Colonic mucosa (tissue), 4 donors: Measurements from ENCODE around the gene HTR3E. TPM values are rescaled to one million over a fixed set of nuclear protein-coding genes. Genes with fewer than 3 reads are reported as not detected.

Source experiments
- DNase-seq: peaks from one replicate; pipeline ENCODE4 v3.0.0-alpha.2; 2020
- H3K27ac ChIP-seq: fragments of 200-600 bp; one replicate; pipeline ENCODE4 v1.8.0; 2021
- H3K27me3 ChIP-seq: fragments of 200-600 bp; one replicate; pipeline ENCODE4 v1.8.0; 2021
- H3K36me3 ChIP-seq: fragments of 200-600 bp; one replicate; pipeline ENCODE4 v1.8.0; 2021
- H3K4me1 ChIP-seq: fragments of 200-600 bp; one replicate; pipeline ENCODE4 v1.8.0; 2021; ENCODE audit warnings: mild to moderate bottlenecking
- H3K4me3 ChIP-seq: fragments of 200-600 bp; one replicate; pipeline ENCODE4 v1.8.0; 2021
- H3K9ac ChIP-seq, 2 donors: one replicate each; pipeline ENCODE4 v1.7.0; 2013; ENCODE audit warnings: control low read depth in 2 of 2, low read depth in 2 of 2, low read length in 2 of 2
- H3K9me3 ChIP-seq: fragments of 200-600 bp; one replicate; pipeline ENCODE4 v1.8.0; 2021
- CTCF ChIP-seq: fragments of 200-600 bp; IDR thresholded peaks from one replicate; pipeline ENCODE4 v1.8.0; 2022; ENCODE audit warnings: antibody characterized with exemption, mild to moderate bottlenecking
- intact Hi-C: fragments of 100-400 bp; cut with DNase I; formaldehyde crosslinking; loops from one replicate; pipeline ENCODE4 v1.14.1; 2022
- total RNA-seq, 2 donors: library from RNA; stranded (reverse); fragmentation: NEBNext Ultra II Directional in 1 of 2; extraction: Animal tissue kit (Norgen Biotek cat#: 25700) in 1 of 2; gene quantifications; one replicate each; pipeline ENCODE4 v1.2.1, GENCODE V29; 2021
- donor health status: healthy.
- donor health status: DM: no; HTN: no; CAD: no.
- donor health status: DM: no; HTN: no; CAD: no.

HTR3E gene
- total RNA-seq, 2 donors from 2014 or later: 0.13 to 0.52 TPM

- Histone ChIP-seq H3K9me3 (no peaks in the 10 kb centered on the region), H3K4me3 (no peak overlapping the region), H3K36me3 (no peaks in the 10 kb centered on the region), H3K27me3 (no peaks in the 10 kb centered on the region), H3K4me1 (no peaks in the 10 kb centered on the region), H3K9ac (no peak overlapping the region), H3K27ac (no peak overlapping the region)
- DNase-seq: no peak
- intact Hi-C loops: no loop called here
- TF ChIP-seq CTCF: no peak
Measured at GRCh38 chr3:184075901-184076300, 21.0 kb upstream of the HTR3E start.

- intact Hi-C loops: no loop called here
- no peak overlapping the region for H3K9ac ChIP-seq
- no peak for TF ChIP-seq CTCF
- no peak for DNase-seq
- no peak overlapping the region for H3K4me3 ChIP-seq
- no peaks in the 10 kb centered on the region for H3K36me3 ChIP-seq
- no peak overlapping the region for H3K27ac ChIP-seq
- H3K9me3 ChIP-seq: no peaks in the 10 kb centered on the region
- H3K4me1 ChIP-seq: no peaks in the 10 kb centered on the region
- H3K27me3 ChIP-seq: no peaks in the 10 kb centered on the region
Measured at GRCh38 chr3:184077881-184078280, 19.0 kb upstream of the HTR3E start.

GRCh38 chr3:184078851-184079250 is 18.0 kb upstream of the HTR3E start:
- H3K36me3 ChIP-seq: no peaks in the 10 kb centered on the region
- intact Hi-C loops: no loop called here
- DNase-seq: no peak
- no peak overlapping the region for H3K4me3 ChIP-seq
- H3K9me3 ChIP-seq: no peaks in the 10 kb centered on the region
- no peaks in the 10 kb centered on the region for H3K27me3 ChIP-seq
- no peak for TF ChIP-seq CTCF
- no peak overlapping the region for H3K27ac ChIP-seq
- H3K4me1 ChIP-seq: no peaks in the 10 kb centered on the region
- H3K9ac ChIP-seq: no peak overlapping the region

- intact Hi-C loops: no loop called here
- no peaks in the 10 kb centered on the region for H3K4me1 ChIP-seq
- H3K36me3 ChIP-seq: no peaks in the 10 kb centered on the region
- no peak overlapping the region for H3K9ac ChIP-seq
- no peaks in the 10 kb centered on the region for H3K27me3 ChIP-seq
- H3K9me3 ChIP-seq: no peaks in the 10 kb centered on the region
- DNase-seq: no peak
- H3K27ac ChIP-seq: no peak overlapping the region
- H3K4me3 ChIP-seq: no peak overlapping the region
- TF ChIP-seq CTCF: no peak
Measured at GRCh38 chr3:184081116-184081830, 15.6 kb upstream of the HTR3E start.

GRCh38 chr3:184082034-184082433 is 14.8 kb upstream of the HTR3E start:
- no peaks in the 10 kb centered on the region for H3K4me1 ChIP-seq
- DNase-seq: no peak
- H3K9me3 ChIP-seq: no peaks in the 10 kb centered on the region
- no peaks in the 10 kb centered on the region for H3K36me3 ChIP-seq
- TF ChIP-seq CTCF: no peak
- H3K4me3 ChIP-seq: no peak overlapping the region
- H3K9ac ChIP-seq: no peak overlapping the region
- no peak overlapping the region for H3K27ac ChIP-seq
- H3K27me3 ChIP-seq: no peaks in the 10 kb centered on the region
- intact Hi-C loops: no loop called here
